ENCODE data around the gene MYLK3. TPM values are rescaled to one million over a fixed set of nuclear protein-coding genes. Genes with fewer than 3 reads are reported as not detected.
A peak's percentile ranks its signal among the peaks of the same experiment; 100 is the strongest.

The MYLK3 gene
- total RNA-seq, 1 donor from 2014 or later = 0.49 TPM

DNA sequence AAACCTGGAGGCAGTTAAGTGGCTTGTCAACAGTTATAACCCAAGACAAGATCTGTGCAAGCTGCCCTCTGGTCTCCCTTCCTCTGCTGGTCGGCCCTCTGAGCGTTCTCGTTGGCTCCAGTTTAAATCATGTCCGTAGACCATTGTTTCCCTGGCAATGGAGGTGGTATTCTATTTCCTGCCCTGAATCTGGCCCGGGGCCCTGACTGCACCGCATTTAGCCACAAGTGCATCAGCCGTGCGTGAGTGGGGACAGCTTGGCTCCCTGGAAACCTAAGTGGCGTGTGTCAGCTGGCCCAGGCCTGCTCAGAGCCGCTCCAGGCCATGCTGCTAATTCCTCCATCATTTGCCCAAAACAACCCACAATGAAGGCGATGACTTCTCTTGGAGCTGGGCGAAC lies 15.0 kb upstream of the MYLK3 start:
- peaks cover 6% of the 10 kb centered on the region for H3K4me1 Mint-ChIP-seq (ENCODE audit: low read depth, unreplicated experiment)
- DNase-seq = peak; percentile 35
- H3K36me3 Mint-ChIP-seq (ENCODE audit: unreplicated experiment) = no peaks in the 10 kb centered on the region
- H3K27me3 Mint-ChIP-seq (ENCODE audit: unreplicated experiment) = no peaks in the 10 kb centered on the region
- no peak overlapping the region for H3K27ac Mint-ChIP-seq (ENCODE audit: unreplicated experiment)
- H3K9me3 Mint-ChIP-seq (ENCODE audit: unreplicated experiment) = peaks cover 3% of the 10 kb centered on the region
- H3K4me3 Mint-ChIP-seq (ENCODE audit: unreplicated experiment) = no peak overlapping the region
- TF ChIP-seq, protein P1, sequence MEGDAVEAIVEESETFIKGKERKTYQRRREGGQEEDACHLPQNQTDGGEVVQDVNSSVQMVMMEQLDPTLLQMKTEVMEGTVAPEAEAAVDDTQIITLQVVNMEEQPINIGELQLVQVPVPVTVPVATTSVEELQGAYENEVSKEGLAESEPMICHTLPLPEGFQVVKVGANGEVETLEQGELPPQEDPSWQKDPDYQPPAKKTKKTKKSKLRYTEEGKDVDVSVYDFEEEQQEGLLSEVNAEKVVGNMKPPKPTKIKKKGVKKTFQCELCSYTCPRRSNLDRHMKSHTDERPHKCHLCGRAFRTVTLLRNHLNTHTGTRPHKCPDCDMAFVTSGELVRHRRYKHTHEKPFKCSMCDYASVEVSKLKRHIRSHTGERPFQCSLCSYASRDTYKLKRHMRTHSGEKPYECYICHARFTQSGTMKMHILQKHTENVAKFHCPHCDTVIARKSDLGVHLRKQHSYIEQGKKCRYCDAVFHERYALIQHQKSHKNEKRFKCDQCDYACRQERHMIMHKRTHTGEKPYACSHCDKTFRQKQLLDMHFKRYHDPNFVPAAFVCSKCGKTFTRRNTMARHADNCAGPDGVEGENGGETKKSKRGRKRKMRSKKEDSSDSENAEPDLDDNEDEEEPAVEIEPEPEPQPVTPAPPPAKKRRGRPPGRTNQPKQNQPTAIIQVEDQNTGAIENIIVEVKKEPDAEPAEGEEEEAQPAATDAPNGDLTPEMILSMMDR (IDR thresholded peaks at IDR 0.05; ENCODE audit: partially characterized antibody, unreplicated experiment) = no peak

DNA sequence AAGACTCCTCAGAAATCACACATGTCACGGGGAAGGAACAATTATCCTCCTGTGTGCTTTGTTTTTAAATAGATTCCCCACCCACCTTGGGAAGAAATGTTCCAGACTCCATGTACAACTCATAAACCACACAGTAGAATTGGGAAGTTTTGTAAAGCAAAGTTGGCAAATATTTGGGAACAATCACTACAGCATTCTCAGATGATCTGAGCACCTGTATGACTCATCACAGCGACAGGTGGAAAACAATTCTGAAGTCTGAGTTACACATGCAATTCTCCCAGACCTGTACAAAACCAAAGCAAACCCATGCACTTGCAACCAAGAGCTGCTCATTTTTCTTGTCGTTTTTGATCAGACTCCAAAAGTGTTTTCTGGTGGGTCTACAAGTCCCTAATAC lies 14.4 kb upstream of the MYLK3 start:
- H3K9me3 Mint-ChIP-seq (ENCODE audit: unreplicated experiment) = peaks cover 3% of the 10 kb centered on the region
- TF ChIP-seq, protein P1 (IDR thresholded peaks at IDR 0.05; ENCODE audit: partially characterized antibody, unreplicated experiment) = no peak
- H3K4me3 Mint-ChIP-seq (ENCODE audit: unreplicated experiment) = no peak overlapping the region
- peaks cover 7% of the 10 kb centered on the region for H3K4me1 Mint-ChIP-seq (ENCODE audit: low read depth, unreplicated experiment)
- no peaks in the 10 kb centered on the region for H3K36me3 Mint-ChIP-seq (ENCODE audit: unreplicated experiment)
- H3K27ac Mint-ChIP-seq (ENCODE audit: unreplicated experiment) = peak overlapping the region; percentile 39
- no peak for DNase-seq
- H3K27me3 Mint-ChIP-seq (ENCODE audit: unreplicated experiment) = no peaks in the 10 kb centered on the region

DNA sequence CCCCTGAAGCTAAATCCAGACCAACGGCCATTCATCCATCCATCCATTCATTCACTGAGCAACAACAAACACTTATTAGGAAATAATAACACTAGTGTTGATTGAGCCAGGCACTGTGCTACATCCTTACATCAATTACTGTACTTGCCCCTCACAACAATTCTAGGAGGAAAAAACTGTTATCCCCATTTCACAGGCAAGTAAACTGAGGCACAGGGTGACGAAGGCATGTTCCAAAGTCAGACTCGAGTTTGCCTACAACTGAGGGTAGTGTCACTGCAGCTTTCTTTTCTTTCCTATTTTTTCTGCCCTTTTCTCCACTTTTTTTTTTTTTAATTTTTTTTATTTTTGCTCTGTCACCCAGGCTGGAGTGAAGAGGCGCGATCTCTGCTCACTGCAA lies 11.2 kb upstream of the MYLK3 start:
- H3K4me1 Mint-ChIP-seq (ENCODE audit: low read depth, unreplicated experiment) = peaks cover 9% of the 10 kb centered on the region
- no peak overlapping the region for H3K4me3 Mint-ChIP-seq (ENCODE audit: unreplicated experiment)
- no peaks in the 10 kb centered on the region for H3K36me3 Mint-ChIP-seq (ENCODE audit: unreplicated experiment)
- H3K27ac Mint-ChIP-seq (ENCODE audit: unreplicated experiment) = no peak overlapping the region
- peaks cover 6% of the 10 kb centered on the region for H3K9me3 Mint-ChIP-seq (ENCODE audit: unreplicated experiment)
- TF ChIP-seq, protein P1 (IDR thresholded peaks at IDR 0.05; ENCODE audit: partially characterized antibody, unreplicated experiment) = no peak
- H3K27me3 Mint-ChIP-seq (ENCODE audit: unreplicated experiment) = peaks cover 2% of the 10 kb centered on the region
- no peak for DNase-seq

DNA sequence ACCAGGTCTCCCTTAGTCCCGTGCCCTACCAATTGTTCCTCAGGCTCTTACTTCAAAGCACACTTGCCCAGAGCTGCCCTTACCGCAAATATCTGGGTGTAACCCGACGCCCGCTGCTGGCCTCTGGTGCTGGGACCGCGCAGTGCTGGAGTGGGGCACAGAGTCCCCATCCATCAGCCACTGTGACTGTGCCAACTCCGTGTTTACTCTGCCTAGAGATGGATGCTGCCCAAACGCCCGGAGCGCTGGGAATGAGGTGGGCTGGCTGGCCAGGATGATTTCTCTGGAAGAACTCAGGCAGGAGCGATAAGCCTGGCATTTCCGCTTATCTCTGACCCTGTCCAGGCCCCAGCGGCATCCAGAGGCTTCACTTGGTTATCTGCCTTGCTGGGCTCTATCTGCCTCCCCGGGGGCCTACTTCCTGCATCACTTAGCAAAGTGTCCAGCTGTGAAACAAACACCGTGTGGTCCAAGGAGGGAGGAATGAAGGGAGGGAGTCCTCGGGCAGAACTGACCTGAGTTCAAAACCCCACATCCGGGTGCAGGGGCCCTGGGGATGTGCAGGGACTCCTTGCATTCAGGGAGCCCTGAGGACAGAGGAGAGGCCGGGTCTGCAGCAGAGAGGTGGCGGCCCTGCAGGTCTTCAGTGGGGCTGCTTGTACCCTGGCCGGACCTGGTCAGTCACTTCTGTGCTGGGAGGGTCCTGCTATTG lies 9.4 kb upstream of the MYLK3 start:
- H3K4me1 Mint-ChIP-seq (ENCODE audit: low read depth, unreplicated experiment) = peaks cover 6% of the 10 kb centered on the region
- no peak overlapping the region for H3K27ac Mint-ChIP-seq (ENCODE audit: unreplicated experiment)
- H3K9me3 Mint-ChIP-seq (ENCODE audit: unreplicated experiment) = peaks cover 6% of the 10 kb centered on the region
- DNase-seq = peak; percentile 39
- TF ChIP-seq, protein P1 (IDR thresholded peaks at IDR 0.05; ENCODE audit: partially characterized antibody, unreplicated experiment) = no peak
- no peaks in the 10 kb centered on the region for H3K36me3 Mint-ChIP-seq (ENCODE audit: unreplicated experiment)
- H3K4me3 Mint-ChIP-seq (ENCODE audit: unreplicated experiment) = no peak overlapping the region
- peaks cover 2% of the 10 kb centered on the region for H3K27me3 Mint-ChIP-seq (ENCODE audit: unreplicated experiment)

DNA sequence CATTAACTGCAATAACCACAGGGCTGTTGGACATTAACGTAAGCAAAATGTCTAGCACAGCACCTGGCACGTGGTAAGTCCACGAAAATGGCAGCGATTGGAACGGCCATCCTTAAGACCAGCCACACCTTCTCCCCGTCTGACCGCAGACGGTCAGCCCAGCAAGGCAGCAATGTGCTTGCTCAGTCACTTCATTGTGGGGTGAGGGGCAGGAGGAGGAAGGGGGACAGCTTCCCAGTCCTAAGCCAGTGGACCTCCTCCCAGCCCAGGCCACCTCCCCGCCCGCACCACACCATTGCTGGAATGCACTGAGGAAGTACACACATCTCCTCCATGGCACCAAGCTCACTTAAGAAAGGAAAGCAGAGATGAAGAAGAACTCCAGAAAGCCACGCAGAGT lies 8.6 kb upstream of the MYLK3 start:
- Mint-ChIP-seq H3K4me1 (ENCODE audit: low read depth, unreplicated experiment) (peaks cover 6% of the 10 kb centered on the region), H3K27me3 (ENCODE audit: unreplicated experiment) (peaks cover 2% of the 10 kb centered on the region), H3K9me3 (ENCODE audit: unreplicated experiment) (peaks cover 6% of the 10 kb centered on the region), H3K27ac (ENCODE audit: unreplicated experiment) (no peak overlapping the region), H3K36me3 (ENCODE audit: unreplicated experiment) (no peaks in the 10 kb centered on the region), H3K4me3 (ENCODE audit: unreplicated experiment) (no peak overlapping the region)
- DNase-seq = no peak
- TF ChIP-seq, protein P1 (IDR thresholded peaks at IDR 0.05; ENCODE audit: partially characterized antibody, unreplicated experiment) = no peak
